Aorta (tissue), 5 donors: ENCODE data around the gene PCDHA2. TPM values are rescaled to one million over a fixed set of nuclear protein-coding genes. Genes with fewer than 3 reads are reported as not detected.

Experiments used
- ATAC-seq: fragments of 200-7000 bp; cut with Tn5 transposase; one replicate; pipeline ENCODE4 v1.9.1; 2022; ENCODE audit warnings: moderate library complexity; ENCODE audit not compliant: low FRiP score
- DNase-seq, 2 donors: peaks; one replicate each; pipeline ENCODE4 v3.0.0-alpha.2; 2020
- H3K27ac ChIP-seq, 2 donors: one replicate each; pipeline ENCODE4 v1.5.1; 2013; ENCODE audit warnings: low read length in 2 of 2, mild to moderate bottlenecking in 2 of 2, moderate library complexity in 2 of 2, control low read depth in 1 of 2, inconsistent platforms in 1 of 2, low read depth in 1 of 2
- H3K27me3 ChIP-seq, 2 donors: one replicate each; pipeline ENCODE4 v1.6.1; 2013; ENCODE audit warnings: control low read depth in 1 of 2, low read length in 1 of 2, mild to moderate bottlenecking in 1 of 2, moderate library complexity in 1 of 2; ENCODE audit not compliant: insufficient read depth in 2 of 2, control insufficient read depth in 1 of 2
- H3K36me3 ChIP-seq, 2 donors: one replicate each; pipeline ENCODE4 v1.6.1; 2013; ENCODE audit warnings: control low read depth in 1 of 2, low read length in 1 of 2, mild to moderate bottlenecking in 1 of 2; ENCODE audit not compliant: insufficient read depth in 2 of 2, control insufficient read depth in 1 of 2
- H3K4me1 ChIP-seq, 2 donors: one replicate each; pipeline ENCODE4 v1.6.1; 2013; ENCODE audit warnings: low read length in 2 of 2, control low read depth in 1 of 2, mild to moderate bottlenecking in 1 of 2, moderate library complexity in 1 of 2; ENCODE audit not compliant: insufficient read depth in 2 of 2, control insufficient read depth in 1 of 2
- H3K4me3 ChIP-seq, 2 donors: one replicate each; pipeline ENCODE4 v1.5.1; 2013; ENCODE audit warnings: low read length in 2 of 2, control low read depth in 1 of 2, mild to moderate bottlenecking in 1 of 2
- H3K9me3 ChIP-seq: one replicate; pipeline ENCODE4 v1.6.1; 2013; ENCODE audit warnings: mild to moderate bottlenecking, low read length; ENCODE audit not compliant: control insufficient read depth
- WGBS, 2 donors: extraction: QIAGEN DNeasy Blood & Tissue Kit; methylation state at CpG; one replicate each; pipeline ENCODE4 v1.1.7; 2013; 5-methylcytosine and 5-hydroxymethylcytosine counted together
- intact Hi-C, 2 donors: fragments of 100-400 bp; cut with DNase I; formaldehyde crosslinking; loops; one replicate each; pipeline versions ENCODE4 v1.14.2 to v1.15.0; 2022
- polyA plus RNA-seq, 2 donors: library from polyadenylated mRNA; stranded (reverse); fragments of 200-250 nt; gene quantifications; one replicate each; pipeline ENCODE4 v1.2.3, GENCODE V29; 2013
- total RNA-seq, 2 donors: library from RNA; stranded (reverse); fragmentation: NEBNext Ultra II Directional; extraction: Animal tissue kit (Norgen Biotek cat#: 25700); gene quantifications; one replicate each; pipeline ENCODE4 v1.2.1, GENCODE V29; 2021
- donor health status: healthy with polysubstance abuse.
- donor health status: Bipolar disorder and iron deficiency.
- donor health status: DM: no; HTN: no; CAD: no.
- donor health status: DM: no; HTN: no; CAD: no.
- donor health status: DM: yes; HTN: yes; CAD: no.

PCDHA2 gene
- total and polyA plus RNA-seq, 4 donors, result 0.13 to 0.24 TPM; not detected in 2

- no peak overlapping the region for H3K4me3 ChIP-seq
- H3K4me1 ChIP-seq, result no peaks in the 10 kb centered on the region
- H3K27me3 ChIP-seq, result peaks cover 0 to 1% of the 10 kb centered on the region in 2 donors
- peaks cover 4% of the 10 kb centered on the region for H3K9me3 ChIP-seq
- peak in 1 of 2 donors; percentile 72 for DNase-seq
- no peaks in the 10 kb centered on the region for H3K36me3 ChIP-seq
- intact Hi-C loops, result no loop called here
- no peak overlapping the region for H3K27ac ChIP-seq
- no peak for ATAC-seq
- 38% methylated on average over 87 of the region's 87 CpGs; no CpG with 5 or more reads in 1 of the 2 donors for WGBS, 2 donors
Observed at GRCh38 chr5:140842798-140843733, 48.4 kb downstream of the PCDHA2 start.

Other genes with a start within 250 kb of the PCDHA2 start
- 10 to 100 TPM in 1 of 2 donors, 1 to 10 TPM in 1; 5.4 to 14.2 TPM for gene EIF4EBP3, start 247.2 kb upstream of the PCDHA2 start, total RNA-seq
- gene EIF4EBP3, start 247.2 kb upstream of the PCDHA2 start, polyA plus RNA-seq, result 10 to 100 TPM; 27.8 to 37.5 TPM
- gene SRA1, start 237.4 kb upstream of the PCDHA2 start, total RNA-seq, result 10 to 100 TPM; 23.7 to 32.5 TPM
- 10 to 100 TPM; 23.2 to 49.6 TPM for gene SRA1, start 237.4 kb upstream of the PCDHA2 start, polyA plus RNA-seq
- 10 to 100 TPM; 32.9 to 48.3 TPM for gene APBB3, start 230.3 kb upstream of the PCDHA2 start, total RNA-seq
- 10 to 100 TPM; 10.9 to 66.9 TPM for gene APBB3, start 230.3 kb upstream of the PCDHA2 start, polyA plus RNA-seq
- gene SLC35A4, start 230.0 kb upstream of the PCDHA2 start, total RNA-seq, result 10 to 100 TPM; 38.9 to 43.4 TPM
- 10 to 100 TPM; 24.9 to 25.5 TPM for gene SLC35A4, start 230.0 kb upstream of the PCDHA2 start, polyA plus RNA-seq
- 100 to 1,000 TPM; 104 to 205 TPM for gene CD14, start 161.7 kb upstream of the PCDHA2 start, total RNA-seq
- 100 to 1,000 TPM in 1 of 2 donors, 10 to 100 TPM in 1; 34.9 to 115 TPM for gene CD14, start 161.7 kb upstream of the PCDHA2 start, polyA plus RNA-seq
- gene TMCO6, start 155.4 kb upstream of the PCDHA2 start, total RNA-seq, result 10 to 100 TPM in 1 of 2 donors, 1 to 10 TPM in 1; 8.6 to 11.9 TPM
- gene TMCO6, start 155.4 kb upstream of the PCDHA2 start, polyA plus RNA-seq, result 1 to 10 TPM; 2.9 to 9.4 TPM
- 10 to 100 TPM; 32.1 to 35.0 TPM for gene NDUFA2, start 147.2 kb upstream of the PCDHA2 start, total RNA-seq
- 100 to 1,000 TPM; 114 to 198 TPM for gene NDUFA2, start 147.2 kb upstream of the PCDHA2 start, polyA plus RNA-seq
- gene IK, start 147.0 kb upstream of the PCDHA2 start, total RNA-seq, result 10 to 100 TPM; 78.4 to 79.1 TPM
- gene IK, start 147.0 kb upstream of the PCDHA2 start, polyA plus RNA-seq, result 100 to 1,000 TPM in 1 of 2 donors, 10 to 100 TPM in 1; 90.3 to 104 TPM
- gene WDR55, start 129.9 kb upstream of the PCDHA2 start, total RNA-seq, result 10 to 100 TPM; 18.5 to 21.3 TPM
- gene WDR55, start 129.9 kb upstream of the PCDHA2 start, polyA plus RNA-seq, result 10 to 100 TPM in 1 of 2 donors, 1 to 10 TPM in 1; 9.5 to 22.0 TPM
- 1 to 10 TPM in 1 of 2 donors, under 1 TPM in 1; 0.84 to 1.3 TPM for gene DND1, start 121.3 kb upstream of the PCDHA2 start, total RNA-seq
- gene DND1, start 121.3 kb upstream of the PCDHA2 start, polyA plus RNA-seq, result 1 to 10 TPM in 1 of 2 donors, not detected in 1; 2.1 TPM
- gene HARS1, start 103.5 kb upstream of the PCDHA2 start, total RNA-seq, result 10 to 100 TPM; 48.6 to 49.3 TPM
- 10 to 100 TPM; 35.1 to 74.6 TPM for gene HARS1, start 103.5 kb upstream of the PCDHA2 start, polyA plus RNA-seq
- 10 to 100 TPM; 21.3 to 33.0 TPM for gene HARS2, start 103.4 kb upstream of the PCDHA2 start, total RNA-seq
- 10 to 100 TPM; 14.4 to 27.6 TPM for gene HARS2, start 103.4 kb upstream of the PCDHA2 start, polyA plus RNA-seq
- 10 to 100 TPM; 39.0 to 41.4 TPM for gene ZMAT2, start 94.4 kb upstream of the PCDHA2 start, total RNA-seq
- gene ZMAT2, start 94.4 kb upstream of the PCDHA2 start, polyA plus RNA-seq, result 100 to 1,000 TPM in 1 of 2 donors, 10 to 100 TPM in 1; 70.6 to 143 TPM
- not detected for gene PCDHA1, start 8.7 kb upstream of the PCDHA2 start, total RNA-seq
- not detected for gene PCDHA1, start 8.7 kb upstream of the PCDHA2 start, polyA plus RNA-seq
- under 1 TPM; 0.33 to 0.36 TPM for gene PCDHA3, start 6.2 kb downstream of the PCDHA2 start, total RNA-seq
- gene PCDHA3, start 6.2 kb downstream of the PCDHA2 start, polyA plus RNA-seq, result under 1 TPM; 0.25 to 0.38 TPM
- gene PCDHA4, start 12.2 kb downstream of the PCDHA2 start, total RNA-seq, result under 1 TPM; 0.78 to 0.90 TPM
- gene PCDHA4, start 12.2 kb downstream of the PCDHA2 start, polyA plus RNA-seq, result under 1 TPM in 1 of 2 donors, not detected in 1; 0.05 TPM
- under 1 TPM; 0.24 to 0.26 TPM for gene PCDHA5, start 26.8 kb downstream of the PCDHA2 start, total RNA-seq
- gene PCDHA5, start 26.8 kb downstream of the PCDHA2 start, polyA plus RNA-seq, result under 1 TPM in 1 of 2 donors, not detected in 1; 0.08 TPM
- under 1 TPM; 0.36 to 0.45 TPM for gene PCDHA6, start 33.1 kb downstream of the PCDHA2 start, total RNA-seq
- under 1 TPM in 1 of 2 donors, not detected in 1; 0.64 TPM for gene PCDHA6, start 33.1 kb downstream of the PCDHA2 start, polyA plus RNA-seq
- under 1 TPM; 0.32 to 0.57 TPM for gene PCDHA7, start 39.4 kb downstream of the PCDHA2 start, total RNA-seq
- gene PCDHA7, start 39.4 kb downstream of the PCDHA2 start, polyA plus RNA-seq, result under 1 TPM in 1 of 2 donors, not detected in 1; 0.13 TPM
- gene PCDHA8, start 46.3 kb downstream of the PCDHA2 start, total RNA-seq, result under 1 TPM; 0.16 to 0.36 TPM
- not detected for gene PCDHA8, start 46.3 kb downstream of the PCDHA2 start, polyA plus RNA-seq
- under 1 TPM; 0.13 to 0.36 TPM for gene PCDHA9, start 53.5 kb downstream of the PCDHA2 start, total RNA-seq
- not detected for gene PCDHA9, start 53.5 kb downstream of the PCDHA2 start, polyA plus RNA-seq
- gene PCDHA10, start 61.0 kb downstream of the PCDHA2 start, total RNA-seq, result under 1 TPM; 0.65 to 0.69 TPM
- gene PCDHA10, start 61.0 kb downstream of the PCDHA2 start, polyA plus RNA-seq, result under 1 TPM in 1 of 2 donors, not detected in 1; 0.03 TPM
- under 1 TPM; 0.19 to 0.27 TPM for gene PCDHA11, start 74.1 kb downstream of the PCDHA2 start, total RNA-seq
- gene PCDHA11, start 74.1 kb downstream of the PCDHA2 start, polyA plus RNA-seq, result not detected
- under 1 TPM in 1 of 2 donors, not detected in 1; 0.57 TPM for gene PCDHA12, start 80.5 kb downstream of the PCDHA2 start, total RNA-seq
- gene PCDHA12, start 80.5 kb downstream of the PCDHA2 start, polyA plus RNA-seq, result under 1 TPM in 1 of 2 donors, not detected in 1; 0.05 TPM
- gene PCDHA13, start 87.3 kb downstream of the PCDHA2 start, total RNA-seq, result under 1 TPM; 0.15 to 0.16 TPM
- gene PCDHA13, start 87.3 kb downstream of the PCDHA2 start, polyA plus RNA-seq, result not detected
- gene PCDHAC1, start 131.4 kb downstream of the PCDHA2 start, total RNA-seq, result under 1 TPM; 0.15 to 0.36 TPM
- not detected for gene PCDHAC1, start 131.4 kb downstream of the PCDHA2 start, polyA plus RNA-seq
- 1 to 10 TPM; 1.4 to 1.9 TPM for gene PCDHAC2, start 171.6 kb downstream of the PCDHA2 start, total RNA-seq
- gene PCDHAC2, start 171.6 kb downstream of the PCDHA2 start, polyA plus RNA-seq, result under 1 TPM; 0.25 to 0.49 TPM